ENCODE data around the gene HDDC3. TPM values are rescaled to one million over a fixed set of nuclear protein-coding genes. Genes with fewer than 3 reads are reported as not detected.

The HDDC3 gene
- total and polyA plus RNA-seq, 3 donors from 2014 or later = 12.1 to 18.3 (median 16.7) TPM

DNA sequence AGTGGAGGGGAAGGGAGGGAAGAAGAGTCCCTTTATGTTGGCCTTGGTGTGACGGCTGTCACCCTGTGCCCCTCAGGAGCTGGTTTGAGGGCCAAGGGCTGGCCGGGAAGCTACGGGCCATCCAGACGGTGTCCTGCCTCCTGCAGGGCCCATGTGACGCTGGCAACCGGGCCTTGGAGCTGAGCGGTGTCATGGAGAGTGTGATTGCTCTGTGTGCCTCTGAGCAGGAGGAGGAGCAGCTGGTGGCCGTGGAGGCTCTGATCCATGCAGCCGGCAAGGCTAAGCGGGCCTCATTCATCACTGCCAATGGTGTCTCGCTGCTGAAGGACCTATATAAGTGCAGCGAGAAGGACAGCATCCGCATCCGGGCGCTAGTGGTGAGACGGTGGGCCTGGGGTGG, 14.2 kb upstream of the HDDC3 start:
- H3K9me3 ChIP-seq = no peaks in the 10 kb centered on the region
- no peak for DNase-seq
- no peak overlapping the region for H3K4me3 ChIP-seq
- no peaks in the 10 kb centered on the region for H3K36me3 ChIP-seq (ENCODE audit: low read depth, missing control alignments)
- H3K27me3 ChIP-seq = no peaks in the 10 kb centered on the region
- no peak for TF ChIP-seq CTCF (IDR thresholded peaks at IDR 0.05)
- no peak for TF ChIP-seq POLR2A (IDR thresholded peaks at IDR 0.05)
- H3K4me1 ChIP-seq = no peaks in the 10 kb centered on the region
- intact Hi-C loops (cut with DNase I; ENCODE audit: low total_unique reads) = no loop called here
- H3K27ac ChIP-seq = no peak overlapping the region
- 91 to 93% methylated on average over 14 to 15 of the region's 16 CpGs for WGBS, 2 donors

- Histone ChIP-seq H3K4me3 (no peak overlapping the region), H3K36me3 (ENCODE audit: low read depth, missing control alignments) (no peaks in the 10 kb centered on the region), H3K27me3 (no peaks in the 10 kb centered on the region), H3K9me3 (no peaks in the 10 kb centered on the region), H3K4me1 (no peaks in the 10 kb centered on the region), H3K27ac (no peak overlapping the region)
- no peak for DNase-seq
- TF ChIP-seq POLR2A (IDR thresholded peaks at IDR 0.05) = no peak
- no peak for TF ChIP-seq CTCF (IDR thresholded peaks at IDR 0.05)
- intact Hi-C loops (cut with DNase I; ENCODE audit: low total_unique reads) = no loop called here
- WGBS, 2 donors = 91 to 94% methylated on average over 7 of the region's 7 CpGs
Observed at GRCh38 chr15:90945091-90945490, 12.7 kb upstream of the HDDC3 start.

DNA sequence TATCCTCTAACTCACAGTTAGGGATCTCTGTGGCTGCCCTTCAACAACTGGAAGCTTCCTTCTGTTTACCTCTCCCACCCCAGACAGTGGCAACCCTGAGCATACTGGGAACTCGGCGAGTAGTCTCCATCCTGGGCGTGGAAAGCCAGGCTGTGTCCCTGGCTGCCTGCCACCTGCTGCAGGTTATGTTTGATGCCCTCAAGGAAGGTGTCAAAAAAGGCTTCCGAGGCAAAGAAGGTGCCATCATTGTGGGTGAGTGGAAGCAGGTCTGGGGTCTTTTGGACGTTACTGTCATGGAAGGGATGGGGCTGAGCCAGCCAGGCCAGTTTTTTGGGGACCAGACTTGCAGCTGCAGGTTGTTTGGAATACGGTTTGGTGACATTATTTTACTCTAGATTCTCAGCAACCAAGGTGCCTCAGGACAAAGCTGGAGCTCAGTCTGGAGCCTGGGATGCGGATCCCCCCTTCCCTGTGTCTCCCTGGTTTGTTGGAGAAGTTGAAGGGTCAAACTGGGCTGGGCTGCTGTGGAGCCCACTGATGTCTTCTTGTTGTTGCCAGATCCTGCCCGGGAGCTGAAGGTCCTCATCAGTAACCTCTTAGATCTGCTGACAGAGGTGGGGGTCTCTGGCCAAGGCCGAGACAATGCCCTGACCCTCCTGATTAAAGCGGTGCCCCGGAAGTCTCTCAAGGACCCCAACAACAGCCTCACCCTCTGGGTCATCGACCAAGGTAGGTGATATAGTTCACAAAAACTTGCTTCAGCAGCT, 10.2 kb upstream of the HDDC3 start:
- 83 to 86% methylated on average over 8 to 12 of the region's 12 CpGs for WGBS, 2 donors
- Histone ChIP-seq H3K27ac (no peak overlapping the region), H3K36me3 (ENCODE audit: low read depth, missing control alignments) (no peaks in the 10 kb centered on the region), H3K27me3 (no peaks in the 10 kb centered on the region), H3K4me3 (no peak overlapping the region), H3K4me1 (no peaks in the 10 kb centered on the region), H3K9me3 (no peaks in the 10 kb centered on the region)
- no peak for DNase-seq
- no peak for TF ChIP-seq POLR2A (IDR thresholded peaks at IDR 0.05)
- no peak for TF ChIP-seq CTCF (IDR thresholded peaks at IDR 0.05)
- intact Hi-C loops (cut with DNase I; ENCODE audit: low total_unique reads) = no loop called here

- Histone ChIP-seq H3K4me1 (peaks cover 3% of the 10 kb centered on the region), H3K4me3 (no peak overlapping the region), H3K27me3 (no peaks in the 10 kb centered on the region), H3K9me3 (no peaks in the 10 kb centered on the region), H3K36me3 (ENCODE audit: low read depth, missing control alignments) (no peaks in the 10 kb centered on the region), H3K27ac (no peak overlapping the region)
- no peak for DNase-seq
- no peak for TF ChIP-seq POLR2A (IDR thresholded peaks at IDR 0.05)
- no peak for TF ChIP-seq CTCF (IDR thresholded peaks at IDR 0.05)
- 98% methylated on average over 4 of the region's 4 CpGs; no CpG with 5 or more reads in 1 of the 2 donors for WGBS, 2 donors
- intact Hi-C loops (cut with DNase I; ENCODE audit: low total_unique reads) = no loop called here
Observed at GRCh38 chr15:90941038-90941437, 8.7 kb upstream of the HDDC3 start.

DNA sequence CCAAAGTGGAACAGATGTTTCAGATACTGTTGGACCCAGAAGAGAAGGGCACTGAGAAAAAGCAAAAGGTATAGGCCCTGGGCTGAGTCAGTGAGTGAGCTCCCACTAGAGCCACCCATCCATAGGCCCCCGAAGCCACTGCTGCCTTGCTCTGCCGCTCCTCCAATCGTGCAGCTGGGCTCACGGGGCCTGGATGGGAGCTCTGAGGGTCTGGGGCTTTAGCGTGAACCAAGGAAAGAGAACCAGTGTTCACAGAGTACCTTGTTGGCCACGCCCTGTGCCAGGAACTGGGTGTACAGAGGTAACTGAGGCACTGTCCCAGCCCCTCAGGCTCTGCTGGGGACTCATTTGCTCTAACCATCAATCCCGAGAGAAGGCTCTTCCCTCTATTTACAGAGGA, 7.4 kb upstream of the HDDC3 start:
- TF ChIP-seq POLR2A (IDR thresholded peaks at IDR 0.05) = no peak
- no peak for TF ChIP-seq CTCF (IDR thresholded peaks at IDR 0.05)
- no peak for DNase-seq
- H3K9me3 ChIP-seq = no peaks in the 10 kb centered on the region
- H3K4me3 ChIP-seq = no peak overlapping the region
- H3K36me3 ChIP-seq (ENCODE audit: low read depth, missing control alignments) = no peaks in the 10 kb centered on the region
- 81 to 88% methylated on average over 6 to 7 of the region's 7 CpGs for WGBS, 2 donors
- H3K27ac ChIP-seq = no peak overlapping the region
- no peaks in the 10 kb centered on the region for H3K27me3 ChIP-seq
- H3K4me1 ChIP-seq = peaks cover 10% of the 10 kb centered on the region
- intact Hi-C loops (cut with DNase I; ENCODE audit: low total_unique reads) = no loop called here

All from testis (tissue), 3 donors.